IMR-90 (cell line): Measurements from ENCODE around the gene DMD. TPM values are rescaled to one million over a fixed set of nuclear protein-coding genes. Genes with fewer than 3 reads are reported as not detected.

Experiments used
- ATAC-seq: fragments of 200-7000 bp; cut with Tn5 transposase; 2 replicates; pipeline ENCODE4 v1.9.1; 2020; ENCODE audit warnings: low read depth, mild to moderate bottlenecking, moderate library complexity
- BruUV-seq: library from RNA; stranded (reverse); fragments of 400-500 nt; replicated peaks from 2 replicates; lab custom pipeline; 2021; lab: Mats Ljungman, UMichigan
- CTCF ChIA-PET: fragments of 300-600 bp; formaldehyde crosslinking; extraction: SDS; loops from one replicate; lab custom pipeline; 2021; ENCODE audit warnings: antibody characterized with exemption; lab: Yijun Ruan, JAX
- POLR2A ChIA-PET: fragments of 300-600 bp; sonication (Branson Sonifier 250); formaldehyde crosslinking; loops from one replicate; lab custom pipeline; 2022; ENCODE audit warnings: antibody characterized with exemption; ENCODE audit not compliant: unreplicated experiment; lab: Charles Lee
- DNase-seq: peaks from one replicate; pipeline ENCODE4 v3.0.0; 2013
- H2AFZ ChIP-seq: replicated peaks from 2 replicates; pipeline ENCODE3; 2013; ENCODE audit warnings: low read length, mild to moderate bottlenecking; ENCODE audit not compliant: poor library complexity
- H2AK5ac ChIP-seq: 2 replicates; pipeline ENCODE4 v1.6.1; 2013; ENCODE audit warnings: low read depth, low read length, inconsistent platforms
- H2AK9ac ChIP-seq: replicated peaks from 2 replicates; pipeline ENCODE3; 2013; ENCODE audit warnings: mild to moderate bottlenecking, low read depth, low read length, moderate library complexity; ENCODE audit not compliant: poor library complexity
- H2BK120ac ChIP-seq: 2 replicates; pipeline ENCODE4 v1.6.1; 2013; ENCODE audit warnings: low read depth, low read length, inconsistent platforms
- H2BK15ac ChIP-seq: 3 replicates; pipeline ENCODE4 v1.6.1; 2013; ENCODE audit warnings: low read depth, low read length, inconsistent platforms
- H2BK20ac ChIP-seq: 2 replicates; pipeline ENCODE4 v1.6.1; 2013; ENCODE audit warnings: low read depth, mild to moderate bottlenecking, inconsistent platforms, low read length, moderate library complexity
- H2BK5ac ChIP-seq: 2 replicates; pipeline ENCODE4 v1.6.1; 2013; ENCODE audit warnings: mild to moderate bottlenecking, low read depth, low read length, inconsistent platforms; ENCODE audit not compliant: poor library complexity, severe bottlenecking
- H3K14ac ChIP-seq: replicated peaks from 2 replicates; pipeline ENCODE4 v1.6.1; 2013; ENCODE audit warnings: low read depth, low read length, inconsistent platforms
- H3K18ac ChIP-seq: 2 replicates; pipeline ENCODE4 v1.6.1; 2013; ENCODE audit warnings: low read depth, low read length, control low read depth
- H3K23ac ChIP-seq: 2 replicates; pipeline ENCODE4 v1.6.1; 2013; ENCODE audit warnings: low read depth, low read length, inconsistent platforms
- H3K27ac ChIP-seq: 2 replicates; pipeline ENCODE4 v1.5.1; 2013; ENCODE audit warnings: mild to moderate bottlenecking, control low read depth, low read length; ENCODE audit not compliant: insufficient read depth
- H3K27me3 ChIP-seq: 2 replicates; pipeline ENCODE4 v1.6.1; 2013; ENCODE audit warnings: low read length; ENCODE audit not compliant: control insufficient read depth, insufficient read depth
- H3K36me3 ChIP-seq: 2 replicates; pipeline ENCODE4 v1.6.1; 2013; ENCODE audit warnings: low read length, mixed read lengths; ENCODE audit not compliant: control insufficient read depth, insufficient read depth
- H3K4ac ChIP-seq: 2 replicates; pipeline ENCODE4 v1.6.1; 2013; ENCODE audit warnings: low read depth, low read length, inconsistent platforms
- H3K4me1 ChIP-seq: 2 replicates; pipeline ENCODE4 v1.6.1; 2013; ENCODE audit warnings: low read length, mixed read lengths; ENCODE audit not compliant: control insufficient read depth, insufficient read depth
- H3K4me2 ChIP-seq: 2 replicates; pipeline ENCODE4 v1.6.1; 2013; ENCODE audit warnings: low read depth, mild to moderate bottlenecking, control low read depth, low read length, moderate library complexity
- H3K4me3 ChIP-seq: 2 replicates; pipeline ENCODE4 v1.5.1; 2013; ENCODE audit warnings: low read depth, mild to moderate bottlenecking, control low read depth, low read length, moderate library complexity; ENCODE audit not compliant: insufficient read depth
- H3K56ac ChIP-seq: 2 replicates; pipeline ENCODE4 v1.6.1; 2013; ENCODE audit warnings: low read length, inconsistent platforms; ENCODE audit not compliant: insufficient read depth; ENCODE audit errors: extremely low read depth
- H3K79me1 ChIP-seq, 2 experiments: 2 replicates each; pipeline ENCODE4 v1.6.1; 2013; ENCODE audit warnings: low read length in 2 of 2, inconsistent platforms in 1 of 2, low read depth in 1 of 2
- H3K9ac ChIP-seq: 2 replicates; pipeline ENCODE4 v1.6.1; 2013; ENCODE audit warnings: low read depth, low read length, control low read depth
- H3K9me1 ChIP-seq: 2 replicates; pipeline ENCODE4 v1.6.1; 2013; ENCODE audit warnings: low read length, inconsistent platforms; ENCODE audit not compliant: insufficient read depth
- H3K9me3 ChIP-seq: 2 replicates; pipeline ENCODE4 v1.6.1; 2013; ENCODE audit warnings: low read length; ENCODE audit not compliant: control insufficient read depth, insufficient read depth
- H4K20me1 ChIP-seq: 2 replicates; pipeline ENCODE4 v1.6.1; 2013; ENCODE audit warnings: low read length, inconsistent platforms; ENCODE audit not compliant: insufficient read depth
- H4K5ac ChIP-seq: 2 replicates; pipeline ENCODE4 v1.6.1; 2013; ENCODE audit warnings: mild to moderate bottlenecking, low read depth, low read length, control low read depth
- H4K8ac ChIP-seq, 2 experiments: 2 replicates each; pipeline ENCODE4 v1.6.1; 2013; ENCODE audit warnings: low read depth in 2 of 2, low read length in 2 of 2, control low read depth in 1 of 2, inconsistent platforms in 1 of 2
- H4K91ac ChIP-seq: 2 replicates; pipeline ENCODE4 v1.6.1; 2013; ENCODE audit warnings: low read depth, low read length, inconsistent platforms; ENCODE audit not compliant: insufficient read depth
- BHLHE40 ChIP-seq: fragments of 150-350 bp; IDR thresholded peaks from 2 replicates; pipeline ENCODE4 v1.6.1; 2016; ENCODE audit warnings: mild to moderate bottlenecking, low read depth, low read length
- CEBPB ChIP-seq: IDR thresholded peaks from 2 replicates; pipeline ENCODE4 v1.6.1; 2012; ENCODE audit warnings: low read depth, low read length, improper control_type of control experiment
- CHD1 ChIP-seq: IDR thresholded peaks from 2 replicates; pipeline ENCODE4 v1.6.1; 2012; ENCODE audit warnings: low read depth, low read length, improper control_type of control experiment
- FOS ChIP-seq: fragments of 150-350 bp; IDR thresholded peaks from 2 replicates; pipeline ENCODE4 v1.6.1; 2016; ENCODE audit warnings: low read depth, low read length
- MAFK ChIP-seq: IDR thresholded peaks from 2 replicates; pipeline ENCODE4 v1.6.1; 2012; ENCODE audit warnings: low read depth, low read length, improper control_type of control experiment
- MAZ ChIP-seq: IDR thresholded peaks from 2 replicates; pipeline ENCODE4 v1.6.1; 2012; ENCODE audit warnings: low read depth, mild to moderate bottlenecking, low read length, improper control_type of control experiment, moderate library complexity, borderline replicate concordance
- MXI1 ChIP-seq: IDR thresholded peaks from 2 replicates; pipeline ENCODE4 v1.6.1; 2012; ENCODE audit warnings: low read depth, mild to moderate bottlenecking, low read length, moderate library complexity, borderline replicate concordance
- NFE2L2 ChIP-seq: fragments of 150-350 bp; IDR thresholded peaks from 2 replicates; pipeline ENCODE4 v1.6.1; 2016; ENCODE audit warnings: low read depth, mild to moderate bottlenecking, low read length
- POLR2A ChIP-seq: IDR thresholded peaks from 2 replicates; pipeline ENCODE4 v1.6.1; 2012; ENCODE audit warnings: mild to moderate bottlenecking, low read depth, low read length
- RAD21 ChIP-seq: IDR thresholded peaks from 2 replicates; pipeline ENCODE4 v1.6.1; 2012; ENCODE audit warnings: low read length, improper control_type of control experiment
- RCOR1 ChIP-seq: IDR thresholded peaks from 2 replicates; pipeline ENCODE4 v1.6.1; 2012; ENCODE audit warnings: mild to moderate bottlenecking, low read length, improper control_type of control experiment; ENCODE audit not compliant: insufficient replicate concordance
- RFX5 ChIP-seq: IDR thresholded peaks from 2 replicates; pipeline ENCODE4 v1.8.0; 2012; ENCODE audit warnings: low read depth, mild to moderate bottlenecking, low read length, moderate library complexity
- SMC3 ChIP-seq: fragments of 150-350 bp; IDR thresholded peaks from 2 replicates; pipeline ENCODE4 v1.6.1; 2016; ENCODE audit warnings: low read depth, mild to moderate bottlenecking, antibody characterized with exemption, low read length, moderate library complexity
- WGBS, 2 experiments: methylation state at CpG; one replicate each; pipeline versions ENCODE4 v1.1.5 to v1.1.7; 2013; ENCODE audit warnings: missing lambda C conversion rate in 2 of 2; ENCODE audit not compliant: insufficient read length in 1 of 2; ENCODE audit errors: extremely low coverage in 2 of 2; 5-methylcytosine and 5-hydroxymethylcytosine counted together
- dilution Hi-C: fragments of 300-500 bp; cut with HindIII; formaldehyde crosslinking; loops from one replicate; pipeline ENCODE4 v1.14.3; 2018; ENCODE audit warnings: low sequenced_read_pairs; ENCODE audit not compliant: unreplicated experiment
- in situ Hi-C: fragments of 300-500 bp; cut with MboI; formaldehyde crosslinking; loops from 3 replicates; pipeline ENCODE4 v1.14.3; 2019; ENCODE audit warnings: low sequenced_read_pairs, inconsistent platforms, mixed read lengths
- intact Hi-C: fragments of 100-400 bp; cut with micrococcal nuclease; formaldehyde crosslinking; loops from 2 replicates; pipeline ENCODE4 v1.10.0; 2022
- polyA plus RNA-seq, 3 experiments: library from polyadenylated mRNA; depleted of rRNA; stranded (reverse); fragments of >200 nt; gene quantifications; 2 replicates each; pipeline ENCODE4 v1.2.3, GENCODE V29; 2012; ENCODE audit warnings: low replicate concordance in 1 of 3
- total RNA-seq: library from RNA; depleted of rRNA; stranded (reverse); fragments of >200 nt; gene quantifications from 2 replicates; pipeline ENCODE4 v1.2.3, GENCODE V29; 2012
- TF ChIP-seq, protein P1 (sequence below): conservative IDR thresholded peaks from 2 replicates; pipeline ENCODE4 v1.5.1; 2012; ENCODE audit warnings: mild to moderate bottlenecking, low read depth, low read length, improper control_type of control experiment
- TF ChIP-seq, protein P2 (sequence below): fragments of 150-350 bp; IDR thresholded peaks from 2 replicates; pipeline ENCODE4 v1.6.1; 2017; ENCODE audit warnings: mild to moderate bottlenecking, antibody characterized with exemption, low read length, low read depth
- TF ChIP-seq, protein P3 (sequence below): fragments of 150-350 bp; IDR thresholded peaks from 2 replicates; pipeline ENCODE4 v1.6.1; 2016; ENCODE audit warnings: low read depth, mild to moderate bottlenecking, low read length, moderate library complexity, borderline replicate concordance

Gene DMD
- total and polyA plus RNA-seq, 2 of the 4 experiments (the other 2 are of a cell fraction): 6.6 to 11.8 TPM

DNA sequence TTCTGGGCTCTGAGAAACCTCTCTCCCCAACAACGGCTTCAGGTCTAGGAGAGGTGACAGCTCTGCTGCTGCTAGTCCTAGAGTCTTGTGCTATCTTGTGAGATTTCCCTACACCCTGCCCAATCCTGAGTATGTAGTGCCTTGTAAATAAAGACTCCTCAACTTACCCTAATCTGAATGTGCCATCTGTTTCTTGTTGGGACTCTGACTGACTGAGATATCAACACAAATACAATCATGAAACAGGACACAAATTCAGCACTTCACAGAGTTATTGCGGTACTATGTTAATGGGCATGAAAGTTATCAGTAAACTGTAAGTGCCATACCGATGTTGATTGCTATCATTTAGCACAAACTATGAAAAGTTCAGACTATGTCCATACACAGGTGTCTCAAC, 1610.5 kb downstream of the DMD start:
- Histone ChIP-seq H3K9ac (no peak overlapping the region), H2BK5ac (no peak overlapping the region), H3K18ac (no peak overlapping the region), H4K20me1 (no peaks in the 10 kb centered on the region), H3K23ac (no peak overlapping the region), H4K5ac (no peak overlapping the region), H3K4me2 (no peak overlapping the region), H3K4me3 (no peak overlapping the region), H3K14ac (no peak overlapping the region), H3K79me1 (no peaks in the 10 kb centered on the region), H2AFZ (no peak overlapping the region), H3K36me3 (no peaks in the 10 kb centered on the region), H3K4me1 (peaks cover 3% of the 10 kb centered on the region; the same call in 1 of the 2 replicates), H2AK5ac (no peak overlapping the region), H4K8ac (no peak overlapping the region), H4K91ac (no peak overlapping the region), H2AK9ac (no peak overlapping the region), H3K4ac (no peak overlapping the region), H2BK120ac (no peak overlapping the region), H3K9me3 (no peaks in the 10 kb centered on the region), H3K9me1 (no peaks in the 10 kb centered on the region), H2BK20ac (no peak overlapping the region), H3K27me3 (no peaks in the 10 kb centered on the region), H3K27ac (no peak overlapping the region), H3K56ac (no peak overlapping the region), H2BK15ac (no peak overlapping the region)
- no peak for TF ChIP-seq MAZ
- TF ChIP-seq, protein P1, sequence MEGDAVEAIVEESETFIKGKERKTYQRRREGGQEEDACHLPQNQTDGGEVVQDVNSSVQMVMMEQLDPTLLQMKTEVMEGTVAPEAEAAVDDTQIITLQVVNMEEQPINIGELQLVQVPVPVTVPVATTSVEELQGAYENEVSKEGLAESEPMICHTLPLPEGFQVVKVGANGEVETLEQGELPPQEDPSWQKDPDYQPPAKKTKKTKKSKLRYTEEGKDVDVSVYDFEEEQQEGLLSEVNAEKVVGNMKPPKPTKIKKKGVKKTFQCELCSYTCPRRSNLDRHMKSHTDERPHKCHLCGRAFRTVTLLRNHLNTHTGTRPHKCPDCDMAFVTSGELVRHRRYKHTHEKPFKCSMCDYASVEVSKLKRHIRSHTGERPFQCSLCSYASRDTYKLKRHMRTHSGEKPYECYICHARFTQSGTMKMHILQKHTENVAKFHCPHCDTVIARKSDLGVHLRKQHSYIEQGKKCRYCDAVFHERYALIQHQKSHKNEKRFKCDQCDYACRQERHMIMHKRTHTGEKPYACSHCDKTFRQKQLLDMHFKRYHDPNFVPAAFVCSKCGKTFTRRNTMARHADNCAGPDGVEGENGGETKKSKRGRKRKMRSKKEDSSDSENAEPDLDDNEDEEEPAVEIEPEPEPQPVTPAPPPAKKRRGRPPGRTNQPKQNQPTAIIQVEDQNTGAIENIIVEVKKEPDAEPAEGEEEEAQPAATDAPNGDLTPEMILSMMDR: no peak
- no peak for TF ChIP-seq FOS
- no peak for TF ChIP-seq RFX5
- no peak for TF ChIP-seq MXI1
- TF ChIP-seq MAFK: no peak
- no peak for TF ChIP-seq CEBPB
- no peak for TF ChIP-seq RAD21
- TF ChIP-seq CHD1: no peak
- no peak for TF ChIP-seq POLR2A
- no peak for TF ChIP-seq RCOR1
- TF ChIP-seq, protein P2, sequence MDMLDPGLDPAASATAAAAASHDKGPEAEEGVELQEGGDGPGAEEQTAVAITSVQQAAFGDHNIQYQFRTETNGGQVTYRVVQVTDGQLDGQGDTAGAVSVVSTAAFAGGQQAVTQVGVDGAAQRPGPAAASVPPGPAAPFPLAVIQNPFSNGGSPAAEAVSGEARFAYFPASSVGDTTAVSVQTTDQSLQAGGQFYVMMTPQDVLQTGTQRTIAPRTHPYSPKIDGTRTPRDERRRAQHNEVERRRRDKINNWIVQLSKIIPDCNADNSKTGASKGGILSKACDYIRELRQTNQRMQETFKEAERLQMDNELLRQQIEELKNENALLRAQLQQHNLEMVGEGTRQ: no peak
- no peak for TF ChIP-seq BHLHE40
- TF ChIP-seq, protein P3, sequence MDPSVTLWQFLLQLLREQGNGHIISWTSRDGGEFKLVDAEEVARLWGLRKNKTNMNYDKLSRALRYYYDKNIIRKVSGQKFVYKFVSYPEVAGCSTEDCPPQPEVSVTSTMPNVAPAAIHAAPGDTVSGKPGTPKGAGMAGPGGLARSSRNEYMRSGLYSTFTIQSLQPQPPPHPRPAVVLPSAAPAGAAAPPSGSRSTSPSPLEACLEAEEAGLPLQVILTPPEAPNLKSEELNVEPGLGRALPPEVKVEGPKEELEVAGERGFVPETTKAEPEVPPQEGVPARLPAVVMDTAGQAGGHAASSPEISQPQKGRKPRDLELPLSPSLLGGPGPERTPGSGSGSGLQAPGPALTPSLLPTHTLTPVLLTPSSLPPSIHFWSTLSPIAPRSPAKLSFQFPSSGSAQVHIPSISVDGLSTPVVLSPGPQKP: no peak
- no peak for TF ChIP-seq SMC3
- TF ChIP-seq NFE2L2: no peak
- intact Hi-C loops (no loop called here), in situ Hi-C loops (no loop called here), dilution Hi-C loops (no loop called here)
- DNase-seq (no peak), ATAC-seq (no peak)
- BruUV-seq: no TSS peak
- no CpG with 5 or more reads among the region's 3 CpGs for WGBS, 2 experiments
- ChIA-PET CTCF (no interaction called here), POLR2A (no interaction called here)
